ENCODE data around the gene KCNK6. TPM values are rescaled to one million over a fixed set of nuclear protein-coding genes. Genes with fewer than 3 reads are reported as not detected.
"Not testable (repeated sequence)": the region's sequence is repeated elsewhere in the genome, so short reads cannot be mapped to it uniquely, and the experiment has no call there.

The KCNK6 gene
- total RNA-seq, 2 donors from 2014 or later = 13.7 to 19.4 TPM

- no peak overlapping the region for H3K4me3 Mint-ChIP-seq
- H3K4me1 Mint-ChIP-seq = peaks cover 8% of the 10 kb centered on the region
- no peak for ATAC-seq (replicated peaks)
- H3K27ac Mint-ChIP-seq = no peak overlapping the region
- H3K27me3 Mint-ChIP-seq = no peaks in the 10 kb centered on the region
- no peaks in the 10 kb centered on the region for H3K9me3 Mint-ChIP-seq
- peaks cover 71% of the 10 kb centered on the region for H3K36me3 Mint-ChIP-seq (ENCODE audit: low read depth)
These were observed 6.9 kb downstream of the KCNK6 start for GRCh38 chr19:38326591-38326990.

GRCh38 chr19:38329651-38330050, 10.0 kb downstream of the KCNK6 start:
- no peaks in the 10 kb centered on the region for H3K27me3 Mint-ChIP-seq
- no peak for ATAC-seq (replicated peaks)
- H3K4me1 Mint-ChIP-seq = no peaks in the 10 kb centered on the region
- H3K36me3 Mint-ChIP-seq (ENCODE audit: low read depth) = peaks cover 45% of the 10 kb centered on the region
- peak overlapping the region; percentile 14 for H3K27ac Mint-ChIP-seq
- no peak overlapping the region for H3K4me3 Mint-ChIP-seq
- no peaks in the 10 kb centered on the region for H3K9me3 Mint-ChIP-seq

- H3K27ac Mint-ChIP-seq = no peak overlapping the region
- H3K4me3 Mint-ChIP-seq = no peak overlapping the region
- H3K9me3 Mint-ChIP-seq = no peaks in the 10 kb centered on the region
These were observed 12.1 kb downstream of the KCNK6 start for GRCh38 chr19:38331728-38332127.

GRCh38 chr19:38333245-38333644, 13.6 kb downstream of the KCNK6 start:
- no peak overlapping the region for H3K27ac Mint-ChIP-seq
- no peaks in the 10 kb centered on the region for H3K9me3 Mint-ChIP-seq
- no peak for ATAC-seq (replicated peaks)
- H3K36me3 Mint-ChIP-seq (ENCODE audit: low read depth) = peaks cover 15% of the 10 kb centered on the region
- H3K4me3 Mint-ChIP-seq = no peak overlapping the region
- no peaks in the 10 kb centered on the region for H3K4me1 Mint-ChIP-seq
- H3K27me3 Mint-ChIP-seq = no peaks in the 10 kb centered on the region

More at GRCh38 chr19:38331728-38332127, 12.1 kb downstream of the KCNK6 start:
- H3K4me1 Mint-ChIP-seq = no peaks in the 10 kb centered on the region
- peaks cover 24% of the 10 kb centered on the region for H3K36me3 Mint-ChIP-seq (ENCODE audit: low read depth)
- H3K27me3 Mint-ChIP-seq = no peaks in the 10 kb centered on the region
- ATAC-seq (replicated peaks) = no peak

- peak; percentile 81 for ATAC-seq (replicated peaks)
- H3K27ac Mint-ChIP-seq = peak overlapping the region; percentile 88
These were observed 16.4 kb downstream of the KCNK6 start for GRCh38 chr19:38335949-38336637.

GRCh38 chr19:38336638-38337359, 17.2 kb downstream of the KCNK6 start:
- peak; percentile 68 for ATAC-seq (replicated peaks)
- Mint-ChIP-seq H3K36me3 (ENCODE audit: low read depth) (peaks cover 4% of the 10 kb centered on the region), H3K27me3 (no peaks in the 10 kb centered on the region), H3K4me1 (no peaks in the 10 kb centered on the region), H3K4me3 (peak overlapping the region; percentile 89), H3K27ac (peak overlapping the region; percentile 88), H3K9me3 (no peaks in the 10 kb centered on the region)

More at GRCh38 chr19:38335949-38336637, 16.4 kb downstream of the KCNK6 start:
- H3K36me3 Mint-ChIP-seq (ENCODE audit: low read depth) = peaks cover 4% of the 10 kb centered on the region
- H3K4me1 Mint-ChIP-seq = no peaks in the 10 kb centered on the region
- H3K4me3 Mint-ChIP-seq = peak overlapping the region; percentile 89
- no peaks in the 10 kb centered on the region for H3K9me3 Mint-ChIP-seq
- no peaks in the 10 kb centered on the region for H3K27me3 Mint-ChIP-seq

- no peak for ATAC-seq (replicated peaks)
- Mint-ChIP-seq H3K27ac (peak overlapping the region; percentile 88), H3K4me3 (peak overlapping the region; percentile 89), H3K36me3 (ENCODE audit: low read depth) (peaks cover 4% of the 10 kb centered on the region), H3K9me3 (no peaks in the 10 kb centered on the region), H3K27me3 (no peaks in the 10 kb centered on the region), H3K4me1 (no peaks in the 10 kb centered on the region)
These were observed 17.7 kb downstream of the KCNK6 start for GRCh38 chr19:38337360-38337653.

GRCh38 chr19:38339011-38339410, 19.4 kb downstream of the KCNK6 start:
- not testable (repeated sequence) for H3K9me3 Mint-ChIP-seq; H3K4me1 Mint-ChIP-seq; H3K27me3 Mint-ChIP-seq; H3K27ac Mint-ChIP-seq; ATAC-seq (replicated peaks); H3K36me3 Mint-ChIP-seq (ENCODE audit: low read depth)
- peak overlapping the region; percentile 25 for H3K4me3 Mint-ChIP-seq

GRCh38 chr19:38340927-38341326, 21.3 kb downstream of the KCNK6 start:
- no peaks in the 10 kb centered on the region for H3K9me3 Mint-ChIP-seq
- H3K4me3 Mint-ChIP-seq = no peak overlapping the region
- no peaks in the 10 kb centered on the region for H3K27me3 Mint-ChIP-seq
- H3K36me3 Mint-ChIP-seq (ENCODE audit: low read depth) = peaks cover 4% of the 10 kb centered on the region
- no peak for ATAC-seq (replicated peaks)
- no peak overlapping the region for H3K27ac Mint-ChIP-seq
- H3K4me1 Mint-ChIP-seq = no peaks in the 10 kb centered on the region

- H3K36me3 Mint-ChIP-seq (ENCODE audit: low read depth) = no peaks in the 10 kb centered on the region
- ATAC-seq (replicated peaks) = no peak
- no peak overlapping the region for H3K27ac Mint-ChIP-seq
- no peaks in the 10 kb centered on the region for H3K27me3 Mint-ChIP-seq
- no peak overlapping the region for H3K4me3 Mint-ChIP-seq
- no peaks in the 10 kb centered on the region for H3K9me3 Mint-ChIP-seq
- no peaks in the 10 kb centered on the region for H3K4me1 Mint-ChIP-seq
These were observed 27.2 kb downstream of the KCNK6 start for GRCh38 chr19:38346837-38347236.

GRCh38 chr19:38350883-38351282, 31.2 kb downstream of the KCNK6 start:
- Mint-ChIP-seq H3K27ac (no peak overlapping the region), H3K36me3 (ENCODE audit: low read depth) (no peaks in the 10 kb centered on the region), H3K27me3 (no peaks in the 10 kb centered on the region), H3K4me3 (no peak overlapping the region), H3K9me3 (no peaks in the 10 kb centered on the region), H3K4me1 (no peaks in the 10 kb centered on the region)
- ATAC-seq (replicated peaks) = no peak

GRCh38 chr19:38351865-38352395, 32.3 kb downstream of the KCNK6 start:
- Mint-ChIP-seq H3K27ac (no peak overlapping the region), H3K36me3 (ENCODE audit: low read depth) (no peaks in the 10 kb centered on the region), H3K9me3 (no peaks in the 10 kb centered on the region), H3K4me1 (no peaks in the 10 kb centered on the region), H3K4me3 (no peak overlapping the region), H3K27me3 (no peaks in the 10 kb centered on the region)
- ATAC-seq (replicated peaks) = no peak

- Mint-ChIP-seq H3K9me3 (no peaks in the 10 kb centered on the region), H3K36me3 (ENCODE audit: low read depth) (no peaks in the 10 kb centered on the region), H3K27ac (no peak overlapping the region), H3K27me3 (no peaks in the 10 kb centered on the region), H3K4me3 (no peak overlapping the region), H3K4me1 (no peaks in the 10 kb centered on the region)
- ATAC-seq (replicated peaks) = no peak
These were observed 33.0 kb downstream of the KCNK6 start for GRCh38 chr19:38352611-38353010.

GRCh38 chr19:38355728-38356725, 36.4 kb downstream of the KCNK6 start:
- Mint-ChIP-seq H3K36me3 (ENCODE audit: low read depth) (no peaks in the 10 kb centered on the region), H3K9me3 (no peaks in the 10 kb centered on the region), H3K27me3 (peaks cover 4% of the 10 kb centered on the region), H3K4me3 (no peak overlapping the region), H3K4me1 (peaks cover under 1% of the 10 kb centered on the region), H3K27ac (no peak overlapping the region)
- ATAC-seq (replicated peaks) = no peak

Data from activated T-helper 17 cell treated with anti-CD3 and anti-CD28 coated beads, Interleukin-2, amount 50 U/mL, for 72 hours (primary cell).